ENCODE results near the gene NLRC5.
"Not testable (repeated sequence)": the region's sequence is repeated elsewhere in the genome, so short reads cannot be mapped to it uniquely, and the experiment has no call there.

The NLRC5 gene

DNA sequence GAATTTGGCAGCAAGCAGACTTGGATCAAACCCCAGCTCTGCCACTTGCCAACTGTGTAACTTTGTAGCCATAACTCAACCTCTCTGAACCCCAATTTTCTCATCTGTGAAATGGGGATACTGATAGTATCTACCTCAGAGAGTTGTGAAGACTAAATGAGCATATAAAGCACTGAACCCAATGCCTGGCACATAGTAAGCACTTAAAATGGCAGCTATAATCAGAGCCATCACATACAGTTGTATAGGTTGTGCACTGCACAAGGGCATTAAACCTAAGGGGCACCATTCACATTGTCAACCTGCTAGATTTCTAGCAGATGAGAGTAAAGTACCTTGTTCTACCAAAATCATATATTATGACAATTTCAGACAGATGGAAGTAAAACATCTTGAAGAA lies 92.4 kb downstream of the NLRC5 start:
- no peak for DNase-seq

DNA sequence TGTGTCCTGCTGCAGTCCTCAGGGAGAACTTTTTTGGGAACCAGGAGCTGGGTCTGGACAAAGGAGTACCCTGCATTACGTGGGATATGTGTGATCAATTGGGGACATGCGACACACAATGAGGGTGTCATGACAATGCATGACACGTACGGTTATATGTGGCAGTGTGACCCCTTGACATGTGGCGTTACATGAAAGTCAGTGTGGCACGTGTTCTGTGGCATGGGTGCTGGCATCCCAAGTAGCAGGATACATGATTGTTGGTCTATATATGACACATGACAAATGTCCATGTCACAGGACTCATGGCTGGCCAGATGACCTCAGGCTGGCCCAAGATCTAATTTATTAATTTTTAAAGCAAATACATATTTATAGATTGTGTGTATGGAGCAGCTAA lies 93.3 kb downstream of the NLRC5 start:
- no peak for DNase-seq

DNA sequence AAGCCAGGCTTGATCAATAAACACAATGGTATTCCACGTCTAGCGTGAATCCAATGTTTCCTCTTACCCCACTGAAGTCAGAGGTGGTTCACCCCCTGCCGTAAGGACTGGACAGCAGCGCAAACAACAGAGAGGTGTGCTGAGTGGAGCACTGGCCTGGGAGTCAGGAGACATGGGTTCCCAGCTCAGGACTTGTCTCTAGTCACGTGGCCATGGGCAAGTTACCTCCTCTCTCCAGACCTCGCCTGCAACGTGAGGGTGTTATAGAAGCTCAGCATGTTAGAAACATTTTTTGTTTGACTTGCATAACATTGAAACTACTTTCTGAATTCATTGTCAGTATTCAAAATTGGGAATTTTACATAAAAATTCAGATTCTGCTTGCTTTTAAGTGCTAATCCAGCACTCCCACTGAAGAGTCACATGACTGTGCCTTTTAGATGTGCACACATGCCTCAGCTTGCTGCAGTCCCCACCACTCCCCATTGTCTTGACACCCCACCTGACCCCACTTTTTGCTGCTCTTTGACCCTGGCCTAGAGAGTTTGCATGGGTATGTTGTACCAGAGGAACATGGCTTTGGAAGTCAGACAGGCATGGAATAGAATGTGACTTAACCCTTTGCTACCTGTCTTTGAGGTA lies 94.2 kb downstream of the NLRC5 start:
- DNase-seq = no peak

DNA sequence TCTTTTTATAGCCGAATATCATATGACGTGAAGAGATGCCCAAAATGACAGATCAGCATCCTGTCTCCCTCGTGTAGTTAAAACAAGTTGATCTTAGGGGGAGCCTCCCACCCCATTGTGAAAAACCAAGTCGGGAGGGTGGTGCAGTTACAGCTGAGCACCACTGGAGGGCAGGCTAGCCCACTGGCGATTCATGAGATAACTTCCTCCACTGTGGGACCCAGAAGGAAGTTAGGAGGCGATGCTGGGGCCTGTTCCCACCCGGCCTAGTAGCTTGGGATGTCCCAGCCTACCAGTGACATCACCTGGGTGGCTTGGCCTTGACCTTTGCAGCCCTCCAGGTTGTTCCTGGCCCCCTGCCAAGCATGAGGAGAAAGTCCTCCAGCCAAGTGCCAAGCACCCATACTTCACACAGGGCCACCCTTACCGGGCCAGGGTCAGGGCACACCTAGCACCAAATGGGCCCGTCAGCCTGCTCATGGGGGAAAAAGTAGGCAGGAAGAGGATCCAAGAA lies 95.0 kb downstream of the NLRC5 start:
- DNase-seq = peak; percentile 69

DNA sequence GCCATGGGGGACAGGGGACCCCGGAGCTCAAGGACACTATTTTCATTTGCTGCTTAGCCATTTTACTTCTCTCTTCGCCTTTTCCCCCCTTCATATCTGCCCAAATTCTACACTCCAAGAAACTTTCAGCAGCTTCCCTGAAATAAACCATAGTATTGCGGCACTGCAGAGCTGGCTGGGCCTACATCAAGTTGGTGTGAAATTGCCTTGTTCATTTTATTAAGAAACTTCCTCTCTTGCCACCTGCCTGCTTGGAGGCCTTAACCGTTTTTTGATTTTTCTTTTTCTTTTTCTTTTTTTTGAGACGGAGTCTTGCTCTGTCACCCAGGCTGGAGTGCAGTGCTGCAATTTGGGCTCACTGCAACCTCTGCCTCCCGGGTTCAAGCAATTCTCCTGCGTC lies 95.6 kb downstream of the NLRC5 start:
- no peak for DNase-seq

DNA sequence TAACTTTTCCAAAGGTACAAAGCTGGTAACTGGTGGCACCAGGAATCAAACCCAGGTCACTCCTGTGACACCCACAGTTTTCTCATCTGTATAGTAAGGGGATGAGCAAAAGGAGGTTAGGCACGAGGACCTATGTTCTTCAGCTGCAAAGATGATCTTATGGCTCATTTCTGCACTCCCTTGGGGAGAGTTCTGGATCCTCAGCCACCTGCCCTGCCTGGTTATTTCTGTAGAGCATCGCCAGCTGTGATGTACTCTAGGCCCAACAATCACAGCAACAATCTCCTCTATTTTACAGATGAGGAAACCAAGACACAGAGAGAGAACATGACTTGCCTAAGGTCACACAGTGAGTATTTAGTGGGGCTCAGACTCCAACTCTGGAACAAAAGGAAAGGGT lies 97.6 kb downstream of the NLRC5 start:
- no peak for DNase-seq

DNA sequence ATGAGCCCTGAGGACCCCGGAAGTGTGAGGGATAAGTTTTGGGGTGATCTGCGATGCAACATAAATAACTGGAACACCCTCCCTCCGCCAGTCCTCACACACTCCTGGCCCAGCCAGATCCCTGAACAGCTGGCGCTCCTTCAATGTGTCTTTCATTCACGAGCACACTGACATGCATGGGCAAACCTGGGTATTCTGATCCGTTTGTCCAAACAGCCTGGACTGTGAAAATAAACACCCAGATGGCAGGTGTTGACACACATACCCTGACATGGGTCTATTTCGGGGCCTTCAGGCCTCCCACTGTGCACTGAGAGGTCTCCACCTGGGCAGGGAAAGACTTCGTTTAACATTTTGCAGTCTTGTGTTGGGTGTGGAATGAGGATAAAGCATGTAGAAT lies 100.0 kb downstream of the NLRC5 start:
- DNase-seq = no peak

DNA sequence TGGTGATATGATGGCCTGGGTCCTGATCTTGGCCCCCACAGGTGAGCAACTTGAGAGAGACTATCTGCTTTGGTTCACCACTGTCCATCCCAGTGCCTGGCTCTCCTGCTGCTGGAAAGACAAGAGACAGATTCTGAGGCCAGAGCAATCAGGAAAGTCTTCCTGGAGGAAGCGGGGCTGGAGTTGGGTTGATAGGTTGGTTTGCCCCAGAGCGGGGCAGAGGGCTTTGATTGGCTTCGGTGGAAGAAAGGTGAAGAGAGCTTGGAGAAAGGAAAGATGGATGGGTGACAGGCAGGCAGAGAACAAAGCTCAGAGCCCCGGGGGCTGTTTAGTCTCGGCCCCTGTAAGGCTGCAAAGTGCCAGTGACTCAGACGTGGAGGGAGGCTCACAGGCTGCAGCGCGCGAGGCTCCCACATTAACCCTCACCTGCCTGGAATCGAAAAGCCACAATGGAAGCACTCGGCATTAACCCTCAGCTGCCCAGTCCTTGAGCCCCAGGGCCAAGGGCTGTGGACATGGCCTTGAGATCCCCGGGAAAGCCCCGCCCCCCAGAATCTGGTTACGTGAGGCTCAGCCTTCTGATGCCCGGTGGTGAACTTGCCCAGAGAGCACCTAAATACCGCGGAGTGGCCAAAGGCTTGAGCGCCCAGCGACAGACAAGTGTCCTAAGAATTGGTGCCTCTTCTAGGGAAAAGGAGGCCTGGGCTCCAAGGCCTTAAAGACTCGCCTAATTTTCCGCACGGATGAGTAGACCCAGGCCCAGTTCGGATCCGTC lies 102.0 kb downstream of the NLRC5 start:
- DNase-seq = no peak

DNA sequence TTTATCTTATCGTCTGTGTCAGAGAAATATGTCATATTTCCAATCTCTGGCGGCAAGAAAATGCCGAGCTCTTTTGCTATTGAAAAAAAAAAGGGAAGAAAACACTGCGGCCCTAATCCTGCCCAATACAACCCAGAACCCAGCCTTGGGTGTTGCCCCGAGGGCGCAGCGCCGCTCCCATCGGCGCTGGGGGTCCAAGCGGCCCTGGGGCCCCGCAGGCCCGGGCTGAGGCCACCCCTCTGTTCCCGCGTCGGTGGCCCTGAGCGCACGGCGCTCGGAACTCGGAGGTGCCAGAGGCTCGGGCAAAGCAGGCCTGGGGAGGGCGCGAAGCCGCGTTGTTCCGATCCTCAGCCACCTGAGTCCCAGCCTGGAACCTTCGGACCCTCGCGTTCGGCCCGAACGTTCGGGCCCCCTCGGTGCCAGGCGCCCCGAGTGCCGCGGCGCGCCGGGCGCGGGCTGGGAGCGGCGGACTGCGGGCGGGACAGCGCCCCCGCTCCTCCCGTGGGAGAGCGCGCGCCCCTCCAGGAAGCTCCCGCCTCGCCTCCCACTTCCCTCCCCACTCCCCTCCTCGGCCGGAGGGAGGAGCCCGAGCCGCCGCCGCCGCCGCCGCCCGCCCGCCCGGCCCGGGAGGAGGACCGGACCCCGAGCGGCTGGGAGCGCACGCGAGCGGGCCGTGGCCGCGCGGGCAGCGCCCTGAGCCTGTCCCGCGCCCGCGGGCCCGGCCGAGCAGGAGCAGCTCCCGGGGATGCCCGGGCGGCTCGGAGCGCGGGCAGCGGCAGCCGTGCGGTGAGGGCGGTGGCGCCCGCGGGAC lies 102.8 kb downstream of the NLRC5 start, which contains the start of gene CPNE2:
TSS of gene CPNE2 (plus strand) at position 609 of the 811 bp plus-strand sequence. CDS start 18,160 bp downstream, outside the sequence.
- DNase-seq = no peak

DNA sequence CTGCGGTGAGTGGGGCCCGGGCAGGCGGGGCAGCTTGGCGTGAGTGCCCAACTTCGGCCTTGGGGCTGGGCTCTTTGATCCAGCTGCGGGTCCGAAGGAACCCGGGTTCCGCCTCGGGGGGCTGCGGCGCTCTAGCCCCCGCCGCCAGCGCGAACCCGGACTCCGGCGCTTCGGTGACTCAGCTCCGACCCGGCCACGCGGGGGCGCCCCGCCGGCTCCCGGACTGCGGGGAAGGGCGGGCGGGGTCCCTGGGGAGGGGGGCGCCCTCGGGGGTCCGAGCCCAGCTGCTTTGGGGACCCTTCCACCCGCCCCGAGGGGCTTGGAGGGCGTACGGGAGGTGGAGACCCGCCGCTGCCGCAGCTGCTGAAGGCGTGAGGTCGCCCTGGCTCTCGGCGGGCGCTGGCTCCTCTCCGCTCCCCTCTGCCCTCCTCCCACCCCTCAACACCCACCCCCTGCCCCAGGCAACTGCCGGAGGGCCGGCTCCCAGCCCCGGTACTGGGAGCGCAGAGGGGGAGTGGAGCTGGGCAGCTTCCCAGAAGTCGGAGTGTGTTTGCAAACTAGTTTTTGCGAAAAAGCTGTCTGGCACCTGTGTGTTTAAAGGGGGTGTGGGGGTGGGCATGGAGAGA lies 103.5 kb downstream of the NLRC5 start:
- peak; percentile 26 for DNase-seq

DNA sequence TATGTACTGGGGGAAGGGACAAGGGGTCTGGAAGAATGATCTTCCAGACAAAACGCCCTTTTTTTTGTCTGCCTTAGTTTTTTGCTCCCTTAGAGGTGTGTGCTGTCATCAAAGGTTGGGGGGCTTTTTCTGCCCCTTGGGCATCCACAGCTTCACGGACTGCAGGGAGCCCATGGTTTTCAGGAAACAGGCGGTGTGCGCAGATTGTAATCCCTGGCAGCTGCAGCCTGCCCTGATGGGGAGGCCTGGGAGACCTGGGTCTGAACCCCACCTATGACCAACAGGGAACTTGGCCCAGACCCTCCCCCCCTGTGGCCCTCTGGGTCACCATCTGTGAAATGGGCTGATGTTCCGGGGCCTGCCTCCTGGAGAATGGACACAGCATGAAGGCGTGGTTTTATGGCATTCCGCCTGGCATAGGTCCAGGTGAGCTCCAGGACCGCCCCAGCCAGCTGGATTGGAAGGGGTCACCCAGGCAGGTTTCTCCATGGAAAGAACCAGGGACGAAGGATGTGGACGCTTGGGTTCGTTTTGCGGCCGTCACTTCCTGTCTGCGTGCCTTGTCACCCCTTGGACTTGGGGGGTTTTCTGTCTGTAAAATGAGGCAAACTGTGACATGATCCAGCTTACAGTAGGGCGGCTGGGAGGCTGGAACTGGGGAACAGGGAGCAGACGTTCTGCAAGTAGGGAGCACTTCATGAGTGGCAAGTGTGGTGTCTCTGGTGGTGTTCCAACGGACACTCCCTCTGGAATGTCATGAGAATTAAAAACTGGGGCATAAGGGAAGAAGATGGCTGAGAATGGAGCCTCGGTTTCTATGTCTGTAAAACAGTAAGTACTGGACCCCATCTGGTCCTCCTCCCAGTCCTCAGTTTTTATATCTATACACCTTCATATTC lies 104.6 kb downstream of the NLRC5 start:
- DNase-seq = no peak

DNA sequence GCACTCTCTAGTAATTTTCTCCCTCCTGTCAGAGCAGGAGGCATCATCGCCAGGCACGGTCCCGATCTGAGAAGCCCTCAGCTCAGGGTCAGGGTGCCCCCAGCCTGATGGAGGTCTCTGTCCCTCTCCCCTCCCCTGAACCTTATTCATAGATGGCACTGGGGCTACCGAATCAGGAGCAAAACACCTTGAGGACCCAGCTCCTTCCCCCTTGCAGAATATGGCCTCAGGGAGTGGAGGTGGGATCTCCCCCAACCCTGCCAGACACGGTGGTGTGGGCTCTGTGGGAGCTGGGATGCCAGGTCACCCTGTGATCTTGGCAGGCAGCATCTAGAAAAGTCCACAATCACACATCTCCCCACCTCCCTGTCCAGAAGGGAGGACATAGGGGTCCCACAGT lies 105.6 kb downstream of the NLRC5 start:
- no peak for DNase-seq

DNA sequence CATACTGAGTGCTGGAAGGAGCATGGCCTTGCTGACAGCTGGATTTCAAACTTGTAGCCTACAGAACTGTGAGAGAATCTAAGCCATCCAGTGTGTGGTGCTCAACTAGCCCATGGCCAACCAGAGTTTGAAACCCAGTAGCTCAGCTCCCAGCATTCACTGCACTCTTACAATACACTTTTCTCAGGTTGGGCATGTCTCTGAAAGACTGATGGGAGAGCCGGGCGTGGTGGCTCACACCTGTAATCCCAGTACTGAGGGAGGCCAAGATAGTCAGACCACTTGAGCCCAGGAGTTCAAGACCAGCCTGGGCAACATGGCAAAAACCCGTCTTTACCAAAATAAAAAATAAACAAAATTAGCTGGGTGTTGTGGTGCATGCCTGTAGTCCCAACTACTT lies 106.8 kb downstream of the NLRC5 start:
- DNase-seq = no peak

DNA sequence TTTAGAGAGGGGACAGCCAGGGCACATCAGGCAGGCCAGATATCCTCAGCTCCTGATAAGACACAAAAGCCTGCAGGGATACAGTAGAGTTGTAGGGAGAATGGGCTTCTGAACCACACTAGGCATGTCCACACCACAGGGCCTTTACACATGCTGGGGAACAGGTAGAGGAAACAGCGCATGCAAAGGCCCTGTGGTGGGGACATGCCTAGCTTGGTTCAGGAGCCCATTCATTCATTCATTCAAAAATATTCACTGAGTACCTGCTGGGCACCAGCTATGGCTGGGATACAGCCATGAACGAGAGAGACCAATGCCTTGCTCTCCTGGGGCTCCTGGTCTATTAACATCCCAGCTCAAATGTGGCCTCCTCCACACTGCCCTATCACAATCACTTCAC lies 107.4 kb downstream of the NLRC5 start:
- no peak for DNase-seq

DNA sequence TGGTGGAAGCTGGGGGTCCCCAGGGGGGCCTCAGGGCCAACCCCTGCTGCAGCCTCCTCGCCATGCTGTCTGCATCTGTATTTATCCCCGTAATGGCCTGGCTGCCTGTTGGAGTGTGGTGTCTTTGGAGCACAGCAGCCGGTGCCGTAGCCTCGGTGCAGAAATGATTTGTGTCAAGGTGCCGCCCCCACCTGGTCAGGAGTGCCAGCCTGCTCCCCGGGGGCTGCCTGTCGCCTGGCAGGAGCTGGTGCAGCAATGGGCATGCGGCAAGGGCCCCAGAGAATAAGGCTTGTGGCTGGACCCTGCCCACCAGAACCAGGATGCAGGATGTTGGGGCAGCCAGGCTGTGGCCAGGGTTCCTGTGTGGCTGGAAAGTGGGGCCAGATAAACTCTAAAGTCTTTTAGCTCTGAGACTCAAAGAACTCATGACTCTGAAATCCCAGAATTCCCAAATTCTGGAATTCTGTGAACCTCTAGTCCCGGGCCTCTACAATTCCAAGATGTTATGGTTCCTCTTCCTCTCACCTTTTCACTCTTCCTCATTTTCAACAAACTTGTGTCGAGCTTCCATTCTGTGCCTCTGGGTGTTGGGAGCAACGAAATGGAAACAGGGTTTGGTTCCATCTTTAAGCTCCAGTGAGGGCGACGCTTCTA lies 109.0 kb downstream of the NLRC5 start:
- no peak for DNase-seq

DNA sequence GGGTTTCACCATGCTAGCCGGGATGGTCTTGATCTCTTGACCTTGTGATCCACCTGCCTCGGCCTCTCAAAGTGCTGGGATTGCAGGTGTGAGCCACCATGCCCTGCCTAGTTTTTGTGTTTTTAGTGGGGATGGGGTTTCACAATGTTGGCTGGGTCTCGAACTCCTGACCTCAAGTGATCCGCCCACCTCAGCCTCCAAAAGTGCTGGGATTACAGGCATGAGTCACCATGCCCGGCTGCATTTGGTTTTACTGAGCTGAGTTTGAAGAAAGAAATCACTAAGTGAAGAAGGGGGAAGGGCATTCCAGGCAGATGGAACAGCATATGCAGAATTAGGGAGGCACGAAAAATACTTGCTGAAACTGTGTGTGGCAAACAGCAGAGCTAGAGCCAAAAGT lies 110.6 kb downstream of the NLRC5 start:
- DNase-seq = not testable (repeated sequence)

DNA sequence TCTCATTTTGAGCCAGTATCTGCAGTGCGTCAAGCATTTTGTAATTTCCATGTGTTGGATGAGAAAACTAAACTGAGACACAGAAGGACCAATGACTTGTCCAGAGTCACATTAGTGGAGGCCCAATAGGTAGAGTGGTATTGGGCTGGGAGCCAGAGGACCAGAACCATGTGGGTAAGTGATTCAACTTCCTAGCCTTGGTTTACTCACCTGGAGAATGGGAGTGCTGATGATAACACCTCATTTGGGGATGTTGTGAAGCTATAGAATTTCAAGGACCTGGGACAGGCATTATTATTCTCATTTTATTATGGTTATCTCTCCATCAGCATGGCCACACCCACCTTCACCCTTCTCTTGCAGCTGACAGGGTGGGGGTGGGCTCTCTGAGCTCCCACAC lies 111.1 kb downstream of the NLRC5 start:
- no peak for DNase-seq

DNA sequence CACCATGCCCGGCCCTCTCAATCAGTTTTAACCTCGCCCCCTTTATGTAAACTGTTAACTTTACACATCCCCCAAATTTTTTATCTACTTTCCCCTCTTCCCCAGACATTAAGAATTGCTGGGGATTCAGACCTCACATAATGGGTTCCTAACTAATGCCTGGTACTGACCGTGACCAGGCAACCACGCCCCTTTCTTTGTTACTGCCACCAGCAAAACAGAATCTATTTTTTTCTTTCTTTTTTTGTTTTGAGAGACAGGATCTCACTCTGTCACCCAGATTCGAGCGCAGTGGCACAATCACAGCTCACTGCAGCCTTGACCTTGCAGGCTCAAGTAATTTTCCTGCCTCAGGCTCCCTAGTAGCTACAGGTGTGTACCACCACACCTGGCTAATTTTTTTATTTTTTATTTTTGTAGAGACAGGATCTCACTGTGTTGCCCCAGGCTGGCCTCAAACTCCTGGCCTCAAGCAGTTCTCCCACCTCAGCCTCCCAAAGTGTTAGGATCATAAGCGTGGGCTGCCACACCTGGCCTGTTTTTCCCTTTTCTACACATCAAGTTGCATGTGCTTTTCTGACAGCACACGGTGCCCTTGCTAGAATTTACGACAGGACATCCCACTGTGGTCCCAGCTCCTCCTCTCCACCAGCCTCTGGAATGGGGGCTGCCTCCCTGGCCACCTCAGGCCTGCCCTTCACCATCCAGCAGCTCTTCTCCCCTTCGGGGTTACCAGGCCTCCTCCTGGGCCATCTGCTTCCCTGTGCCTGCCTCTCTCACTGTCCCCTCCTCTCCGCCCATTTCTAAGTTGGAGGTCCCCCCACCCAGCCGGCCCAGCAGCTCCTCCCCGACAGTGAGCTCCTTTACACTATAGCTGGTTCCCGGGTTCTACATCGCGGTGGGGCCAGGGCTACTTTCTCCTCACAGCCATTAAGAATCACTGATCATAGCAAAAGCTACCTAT lies 113.8 kb downstream of the NLRC5 start:
- DNase-seq = no peak

DNA sequence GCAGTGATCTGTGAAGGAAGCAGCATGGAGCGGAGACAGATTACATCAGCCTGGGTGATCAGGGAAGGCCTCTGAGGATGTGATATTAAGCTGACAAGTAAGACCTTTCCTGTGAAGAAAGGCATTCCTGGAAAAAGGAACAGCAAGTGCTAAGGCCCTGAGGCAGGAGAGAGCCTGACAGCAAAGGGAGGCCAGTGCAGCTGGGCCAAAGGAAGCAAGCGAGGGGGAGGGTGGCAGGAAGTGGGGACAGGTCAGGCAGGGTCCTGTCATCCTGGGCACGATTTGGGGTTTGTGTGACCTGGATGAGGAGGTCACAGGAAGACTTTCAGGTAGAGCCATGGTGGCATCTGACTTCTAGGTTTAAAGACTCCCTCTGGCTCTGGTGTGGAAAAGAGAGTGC lies 115.3 kb downstream of the NLRC5 start:
- DNase-seq = no peak

DNA sequence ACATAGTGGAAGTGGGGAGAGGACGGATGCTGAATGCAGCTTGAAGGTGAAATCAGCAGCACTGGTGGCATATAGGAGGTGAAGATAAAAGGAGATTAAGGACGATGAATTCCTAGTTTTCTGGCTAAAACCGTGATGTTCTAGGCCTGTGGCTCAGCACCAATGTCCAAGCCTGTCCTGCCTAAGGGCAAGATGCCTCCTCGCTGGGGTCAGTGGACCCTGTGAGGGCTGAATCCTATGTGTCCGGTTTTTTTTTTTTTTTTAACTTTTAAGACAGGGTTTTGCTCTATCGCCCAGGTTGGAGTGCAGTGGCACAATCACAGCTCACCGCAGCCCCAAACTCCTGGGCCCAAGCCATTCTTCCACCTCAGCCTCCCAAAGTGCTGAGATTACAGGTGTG lies 115.8 kb downstream of the NLRC5 start:
- no peak for DNase-seq

All from CD4-positive, alpha-beta T cell treated with Interleukin-15 for 1 hour (primary cell).